ENCODE results near the gene SLC9A1.

- TF ChIP-seq EZH2 (IDR thresholded peaks at IDR 0.05; ENCODE audit: insufficient read depth, poor library complexity, severe bottlenecking), result no peak
- TF ChIP-seq EZH2phosphoT487 (IDR thresholded peaks at IDR 0.05; ENCODE audit: insufficient read depth, low read depth), result no peak
Measured at GRCh38 chr1:27053977-27054753, 100.8 kb downstream of the SLC9A1 start.

All from GM23248 (cell line).